Upper lobe of left lung (tissue), 4 donors: ENCODE data around the gene KCNK3.

Experiments used
- CTCF ChIP-seq, 6 experiments: fragments of 450-650 bp in 4 of 6; fragments of 200-600 bp in 2 of 6; sonication (generic) in 2 of 6; IDR thresholded peaks; one replicate each; pipeline ENCODE4 v1.5.1; 2016 to 2019; ENCODE audit warnings: antibody characterized with exemption in 6 of 6
- EP300 ChIP-seq, 4 donors: sonication (generic); formaldehyde crosslinking; IDR thresholded peaks; one replicate each; pipeline ENCODE4 v1.5.1; 2017; ENCODE audit warnings: antibody characterized with exemption in 4 of 4, control low read depth in 2 of 4
- POLR2AphosphoS5 ChIP-seq, 2 donors: sonication (generic); formaldehyde crosslinking; IDR thresholded peaks; one replicate each; pipeline ENCODE4 v1.5.1; 2017; ENCODE audit warnings: antibody characterized with exemption in 2 of 2

- TF ChIP-seq CTCF (IDR thresholded peaks at IDR 0.05) (no peak), POLR2AphosphoS5 (IDR thresholded peaks at IDR 0.05) (no peak), EP300 (IDR thresholded peaks at IDR 0.05) (no peak)
These were observed 17.8 kb upstream of the KCNK3 start for GRCh38 chr2:26674771-26675170.
